GM08714 (cell line): ENCODE results near the gene SLF2.

Source experiments
- H3K4me3 ChIP-seq: fragments of 200-500 bp; sonication (Bioruptor generic); 2 replicates; pipeline ENCODE4 v1.5.1; 2014; ENCODE audit warnings: mild to moderate bottlenecking, low read length, inconsistent platforms
- ZNF274 ChIP-seq: IDR thresholded peaks from 2 replicates; pipeline ENCODE4 v1.6.1; 2012; ENCODE audit warnings: mild to moderate bottlenecking, low read depth, low read length

The SLF2 gene

GRCh38 chr10:100983868-100984671 is 71.3 kb downstream of the SLF2 start:
- no peak overlapping the region for H3K4me3 ChIP-seq
- TF ChIP-seq ZNF274 = no peak

- no peak overlapping the region for H3K4me3 ChIP-seq
- no peak for TF ChIP-seq ZNF274
These were observed 72.0 kb downstream of the SLF2 start for GRCh38 chr10:100984672-100985177.

DNA sequence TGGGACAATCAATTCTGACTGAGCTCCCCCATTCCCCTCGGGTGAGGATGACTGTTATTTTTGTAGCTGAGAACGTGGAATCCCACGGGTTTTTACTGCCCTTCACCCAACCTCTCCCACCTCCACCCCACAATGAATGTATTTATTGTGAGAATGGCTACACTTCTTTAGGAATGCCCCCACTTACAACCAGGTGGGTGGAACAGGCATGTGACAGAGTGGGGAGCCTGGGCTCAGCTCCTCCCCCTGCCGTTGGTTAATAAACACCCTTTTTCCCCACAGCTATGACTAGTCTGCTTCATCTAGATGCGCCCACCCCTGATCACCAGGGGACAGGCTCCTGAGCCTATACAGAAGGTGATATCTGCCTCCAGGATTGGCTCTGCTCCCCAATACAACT is 72.6 kb downstream of the SLF2 start:
- H3K4me3 ChIP-seq = no peak overlapping the region
- no peak for TF ChIP-seq ZNF274

DNA sequence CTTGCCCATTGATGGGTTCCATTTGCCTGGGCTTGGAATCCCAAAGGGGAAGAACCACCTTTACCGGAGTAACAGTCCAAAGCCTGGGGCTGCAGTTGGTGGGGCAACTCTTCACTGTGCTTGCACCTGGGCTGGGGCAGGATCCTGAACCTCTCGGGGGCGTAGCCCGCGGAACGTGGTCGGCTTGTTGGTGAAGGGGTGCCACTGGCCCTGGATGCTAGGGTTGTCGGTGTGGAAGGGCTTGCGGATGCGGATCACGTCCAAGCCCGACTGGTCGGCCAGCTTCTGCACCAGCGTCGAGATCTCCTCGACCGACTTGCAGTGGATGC is 73.8 kb downstream of the SLF2 start:
- peak overlapping the region; percentile 95 for H3K4me3 ChIP-seq
- TF ChIP-seq ZNF274 = no peak

- no peak for TF ChIP-seq ZNF274
- peak within 1 kb of the TSS; percentile 95 for H3K4me3 ChIP-seq
These were observed 74.4 kb downstream of the SLF2 start, which contains the start of the genes MRPL43 and TWNK for GRCh38 chr10:100986952-100987684. TSS of gene MRPL43 (minus strand) at chr10:100987497. CDS start at chr10:100987443, 54 bp downstream. TSS of gene TWNK (plus strand) at chr10:100987543. CDS start at chr10:100988211, 668 bp downstream.

DNA sequence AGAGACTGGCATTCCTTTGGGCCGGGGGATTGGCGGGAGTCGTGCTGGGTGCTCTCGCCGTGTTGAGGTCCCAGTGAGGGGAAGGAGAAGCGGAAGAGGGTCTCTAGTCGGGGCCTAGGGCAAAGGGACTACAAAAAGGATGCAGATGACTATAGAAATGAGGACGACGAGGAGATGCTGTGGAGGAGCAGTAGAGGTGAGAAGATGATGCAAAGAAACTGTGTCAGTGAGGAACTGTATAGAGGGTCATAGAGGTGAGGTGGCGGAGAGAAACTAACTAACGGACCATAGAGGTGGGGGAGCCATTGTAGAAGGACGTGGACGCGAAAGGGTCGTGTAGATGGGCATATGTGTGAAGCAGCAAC is 74.9 kb downstream of the SLF2 start:
- peak overlapping the region; percentile 95 for H3K4me3 ChIP-seq
- TF ChIP-seq ZNF274 = no peak

GRCh38 chr10:100988166-100988565 is 75.4 kb downstream of the SLF2 start:
- peak overlapping the region; percentile 95 for H3K4me3 ChIP-seq
- TF ChIP-seq ZNF274 = no peak

DNA sequence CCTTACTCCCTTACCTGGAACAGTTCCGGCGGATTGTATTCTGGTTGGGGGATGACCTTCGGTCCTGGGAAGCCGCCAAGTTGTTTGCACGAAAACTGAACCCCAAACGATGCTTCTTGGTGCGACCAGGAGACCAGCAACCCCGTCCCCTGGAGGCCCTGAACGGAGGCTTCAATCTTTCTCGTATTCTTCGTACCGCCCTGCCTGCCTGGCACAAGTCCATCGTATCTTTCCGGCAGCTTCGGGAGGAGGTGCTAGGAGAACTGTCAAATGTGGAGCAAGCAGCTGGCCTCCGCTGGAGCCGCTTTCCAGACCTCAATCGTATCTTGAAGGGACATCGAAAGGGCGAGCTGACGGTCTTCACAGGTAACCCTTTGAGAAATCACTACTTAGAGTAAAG is 76.3 kb downstream of the SLF2 start:
- no peak overlapping the region for H3K4me3 ChIP-seq
- no peak for TF ChIP-seq ZNF274

DNA sequence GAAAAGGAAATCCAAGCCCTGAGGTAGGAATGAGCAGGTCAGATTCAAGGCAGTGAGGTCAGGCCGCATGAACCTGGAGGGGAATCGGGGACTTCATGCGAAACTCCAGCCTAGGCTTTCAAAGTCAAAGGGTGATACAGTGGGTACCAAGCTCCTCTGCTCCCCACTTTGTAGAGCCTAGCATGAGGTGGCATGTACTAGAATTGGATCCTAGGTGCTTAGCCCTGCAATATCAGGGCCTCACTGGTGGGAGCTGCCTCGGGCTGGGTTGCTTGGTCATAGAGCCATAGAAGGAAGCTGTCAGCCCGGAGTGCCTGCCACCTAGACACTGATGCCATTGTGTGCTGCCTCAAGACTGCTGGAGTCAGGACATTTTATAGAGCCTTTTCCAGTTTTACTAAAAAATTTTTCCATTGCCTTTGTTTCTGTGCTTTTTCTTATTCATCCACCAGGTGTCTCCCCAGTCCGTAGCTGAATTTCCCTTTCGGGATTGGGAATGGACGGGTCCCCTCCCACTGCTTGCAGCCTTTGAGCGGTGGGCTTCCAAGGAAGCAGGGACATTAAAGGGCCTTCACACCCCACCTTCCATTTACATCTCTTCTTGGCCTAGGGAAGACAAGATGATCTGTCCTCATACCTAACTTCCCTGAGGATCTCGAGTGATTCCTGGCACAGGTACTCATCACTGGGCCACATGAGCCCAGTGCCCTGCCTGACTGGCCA is 81.4 kb downstream of the SLF2 start:
- H3K4me3 ChIP-seq = no peak overlapping the region
- TF ChIP-seq ZNF274 = no peak

- no peak overlapping the region for H3K4me3 ChIP-seq
- no peak for TF ChIP-seq ZNF274
These were observed 82.4 kb downstream of the SLF2 start for GRCh38 chr10:100995181-100995580.

DNA sequence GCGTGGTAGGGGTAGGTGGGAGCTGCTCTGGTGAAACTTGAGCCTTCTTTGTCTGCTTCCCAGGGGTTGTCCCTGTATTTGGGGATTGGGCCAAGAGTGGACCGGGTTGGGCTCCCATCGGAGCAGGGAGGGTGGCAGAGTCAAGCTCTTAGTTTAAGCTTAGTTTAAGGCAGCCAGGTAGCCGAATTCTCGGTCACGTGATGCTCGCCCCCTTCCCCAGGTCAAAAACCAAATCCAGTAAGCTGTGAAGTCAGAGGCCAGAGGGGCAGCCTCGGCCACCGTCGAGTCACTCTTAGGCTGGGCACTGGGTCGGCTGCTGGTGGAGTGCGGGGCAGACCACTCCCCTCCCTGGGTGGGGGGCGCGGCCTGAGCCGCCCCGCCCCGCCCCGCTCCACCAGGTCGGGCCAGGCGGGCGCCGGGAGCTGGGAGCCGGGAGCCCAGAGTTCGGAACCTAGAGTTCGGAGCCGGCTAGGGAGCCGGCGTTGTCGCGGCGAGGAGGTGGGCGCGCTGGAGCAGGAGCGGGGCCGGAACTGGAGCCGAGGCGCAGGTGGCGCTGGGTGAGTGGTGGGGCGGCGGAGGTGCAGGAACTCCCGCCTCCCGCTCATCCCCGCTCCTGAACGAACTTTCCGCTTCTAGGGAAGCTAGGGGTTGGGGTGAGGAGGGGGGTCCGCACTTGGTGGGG is 84.1 kb downstream of the SLF2 start:
- no peak for TF ChIP-seq ZNF274
- peak overlapping the region; percentile 77 for H3K4me3 ChIP-seq

- TF ChIP-seq ZNF274 = no peak
- H3K4me3 ChIP-seq = peak overlapping the region; percentile 77
These were observed 84.8 kb downstream of the SLF2 start for GRCh38 chr10:100997360-100998182.

DNA sequence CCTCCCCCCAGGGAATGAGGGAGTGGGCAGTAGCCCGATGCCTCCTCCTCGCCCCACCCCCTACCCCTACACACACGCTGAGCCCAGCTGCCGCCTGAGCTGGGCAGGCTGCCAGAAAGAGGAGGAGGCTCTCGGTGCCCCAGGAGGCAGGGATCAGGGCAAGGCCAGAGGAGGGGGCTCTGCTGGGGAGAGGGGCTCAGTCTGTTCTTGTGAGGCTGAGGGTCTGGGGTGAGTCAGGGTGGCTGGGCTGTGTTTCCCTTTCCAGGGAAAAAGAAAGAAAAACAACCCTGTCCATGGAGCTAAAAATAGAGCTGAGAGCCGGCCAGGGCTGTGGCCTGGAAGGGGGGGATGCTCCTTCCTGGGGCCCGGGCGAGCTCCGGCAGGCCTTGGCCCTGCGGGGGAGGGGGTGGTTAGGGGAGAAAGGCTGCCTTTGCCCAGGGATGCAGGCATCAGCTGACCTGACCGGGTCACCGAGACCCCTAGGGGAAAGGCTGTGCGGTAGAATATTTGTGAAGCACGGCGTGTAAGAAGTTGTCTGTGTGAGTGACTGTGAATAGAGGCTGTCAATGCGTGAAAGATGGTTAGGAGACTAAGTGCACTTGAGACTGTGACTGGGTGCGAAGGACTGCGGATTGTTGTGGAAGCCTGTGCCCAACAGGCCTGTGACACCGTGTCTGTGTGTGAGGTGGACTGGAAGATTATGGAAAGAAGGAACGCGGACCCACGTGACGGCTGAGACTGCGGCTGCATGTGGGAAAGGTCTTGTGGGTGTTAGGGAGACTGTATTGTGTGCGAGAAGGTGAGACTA is 85.6 kb downstream of the SLF2 start:
- H3K4me3 ChIP-seq = peak overlapping the region; percentile 77; the same call in 1 of the 2 replicates
- no peak for TF ChIP-seq ZNF274
